HG03439 (cell line): Measurements from ENCODE around the gene GPSM3.
"Not testable (repeated sequence)": the region's sequence is repeated elsewhere in the genome, so short reads cannot be mapped to it uniquely, and the experiment has no call there.

ENCODE experiments used
- ATAC-seq: cut with Tn5 transposase; IDR thresholded peaks from one replicate; pipeline ENCODE4 v1.9.1; 2021; ENCODE audit warnings: mild to moderate bottlenecking, moderate library complexity; ENCODE audit not compliant: unreplicated experiment

GPSM3 gene

DNA sequence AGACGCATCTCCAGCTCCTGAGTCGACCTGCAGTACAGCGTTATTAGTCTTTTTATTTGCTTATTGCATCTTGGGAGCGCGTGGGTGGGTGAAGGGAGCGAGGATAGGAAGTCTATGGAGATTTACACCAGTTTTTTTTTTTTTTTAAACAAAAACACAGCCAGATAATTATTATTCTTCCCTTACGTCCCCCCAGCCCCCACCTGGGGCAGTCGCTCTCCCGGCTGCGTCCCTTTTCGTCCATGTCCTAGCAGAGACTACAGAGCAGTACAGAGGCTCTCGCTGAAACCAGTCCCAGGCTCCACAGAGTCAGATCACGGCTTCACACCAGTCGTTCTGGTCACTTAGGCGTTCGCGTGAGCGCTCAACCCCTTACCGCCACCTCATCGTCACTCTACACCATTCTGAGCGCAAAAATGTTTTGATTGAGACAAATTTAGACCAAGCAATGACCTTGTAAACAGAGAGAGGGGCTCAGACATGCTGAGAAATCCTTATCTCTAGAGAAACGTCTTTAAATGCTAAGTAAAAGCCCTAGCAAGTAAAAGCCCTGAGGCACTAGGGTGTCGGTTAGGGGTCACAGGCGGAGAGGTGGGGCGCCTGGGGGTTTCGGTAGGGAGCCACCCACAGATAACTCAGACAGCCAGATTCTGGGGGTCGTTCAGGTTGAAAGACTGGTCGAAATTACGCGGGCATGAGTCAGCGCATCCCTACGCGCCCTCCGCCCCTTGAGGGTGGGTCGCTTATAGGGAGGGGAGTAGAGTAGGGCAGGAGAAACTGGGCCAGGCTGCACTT is 39.5 kb downstream of the GPSM3 start:
- no peak for ATAC-seq

DNA sequence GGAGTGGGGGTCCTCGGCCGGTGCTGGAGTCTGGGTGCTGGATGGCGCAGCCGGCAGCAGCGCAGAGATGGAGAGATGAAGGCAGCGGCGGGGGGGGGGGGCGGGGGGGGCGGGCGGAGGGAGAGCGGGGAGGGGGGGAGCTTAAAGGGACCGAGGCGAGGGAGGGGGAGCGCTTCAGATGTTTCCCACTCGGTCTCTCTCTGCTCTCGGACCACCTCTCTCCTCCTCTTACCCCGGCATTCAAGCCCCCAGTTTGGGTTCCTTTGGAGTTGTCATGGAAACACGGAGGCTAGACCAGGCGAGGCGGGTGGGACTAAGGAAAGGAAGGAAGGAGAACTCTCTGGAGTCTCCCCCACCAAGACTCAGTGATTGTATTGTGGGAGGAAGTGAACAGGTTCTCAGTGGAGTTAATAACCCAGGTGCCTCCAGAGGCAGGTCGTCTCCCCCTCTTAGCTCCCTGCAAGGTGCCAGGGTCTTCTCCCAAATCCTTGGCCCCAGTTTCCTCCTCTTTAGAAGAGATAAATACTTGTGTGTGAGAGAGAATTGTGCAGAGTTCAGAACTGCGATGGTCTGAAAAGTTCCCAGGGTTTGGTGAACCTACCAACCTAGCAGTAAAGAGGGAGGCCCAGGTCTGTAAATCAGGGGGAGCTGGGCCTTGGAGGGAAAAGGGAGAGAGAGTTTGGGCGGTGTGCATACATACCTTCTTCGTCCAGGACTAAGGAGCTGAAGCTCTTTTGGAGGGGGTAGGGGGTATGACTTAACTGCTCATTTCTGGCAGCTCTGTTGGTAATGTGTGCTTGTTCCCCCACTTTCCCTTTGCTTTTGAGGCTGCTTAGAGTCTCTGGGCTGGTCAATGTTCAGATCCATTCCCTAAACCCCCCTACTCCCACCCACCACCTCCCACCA is 40.3 kb downstream of the GPSM3 start, which contains the start of gene PRRT1:
PRRT1 (minus strand) TSS at position 77 of the 906 bp plus-strand sequence. CDS start 112 bp downstream, outside the sequence.
- no peak for ATAC-seq

DNA sequence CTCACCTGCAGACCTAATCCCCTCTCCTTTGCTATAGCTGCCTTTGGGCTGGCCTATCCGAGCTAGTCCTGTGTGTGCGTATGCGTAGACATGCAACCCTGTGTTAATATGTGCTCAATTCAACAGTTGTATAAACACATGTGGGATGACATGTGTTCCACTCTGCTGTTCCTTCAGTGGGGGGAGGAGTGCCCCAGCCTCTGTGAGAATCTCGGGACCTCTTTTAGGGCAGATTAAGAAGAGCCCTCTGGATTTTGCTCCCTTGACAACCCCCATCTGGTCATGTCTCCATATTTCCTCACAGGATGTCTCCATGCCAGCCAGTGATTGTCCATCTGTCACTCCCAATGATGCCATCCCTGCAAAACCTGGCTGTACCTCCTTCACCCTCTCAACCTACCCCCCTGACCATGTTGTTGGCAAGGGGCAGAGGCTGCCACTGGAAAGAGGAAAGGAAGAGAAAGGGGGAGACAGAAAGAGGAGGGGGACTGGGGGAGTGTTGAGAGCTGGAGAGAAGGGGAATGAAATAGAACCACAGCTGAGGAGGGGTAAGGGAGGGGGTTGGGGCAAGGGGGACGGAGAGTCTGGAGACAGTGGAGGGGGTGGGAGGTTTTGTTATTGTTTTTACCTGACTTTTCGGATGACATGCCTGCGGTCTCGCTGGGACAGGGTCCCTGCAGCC is 41.1 kb downstream of the GPSM3 start:
- no peak for ATAC-seq

DNA sequence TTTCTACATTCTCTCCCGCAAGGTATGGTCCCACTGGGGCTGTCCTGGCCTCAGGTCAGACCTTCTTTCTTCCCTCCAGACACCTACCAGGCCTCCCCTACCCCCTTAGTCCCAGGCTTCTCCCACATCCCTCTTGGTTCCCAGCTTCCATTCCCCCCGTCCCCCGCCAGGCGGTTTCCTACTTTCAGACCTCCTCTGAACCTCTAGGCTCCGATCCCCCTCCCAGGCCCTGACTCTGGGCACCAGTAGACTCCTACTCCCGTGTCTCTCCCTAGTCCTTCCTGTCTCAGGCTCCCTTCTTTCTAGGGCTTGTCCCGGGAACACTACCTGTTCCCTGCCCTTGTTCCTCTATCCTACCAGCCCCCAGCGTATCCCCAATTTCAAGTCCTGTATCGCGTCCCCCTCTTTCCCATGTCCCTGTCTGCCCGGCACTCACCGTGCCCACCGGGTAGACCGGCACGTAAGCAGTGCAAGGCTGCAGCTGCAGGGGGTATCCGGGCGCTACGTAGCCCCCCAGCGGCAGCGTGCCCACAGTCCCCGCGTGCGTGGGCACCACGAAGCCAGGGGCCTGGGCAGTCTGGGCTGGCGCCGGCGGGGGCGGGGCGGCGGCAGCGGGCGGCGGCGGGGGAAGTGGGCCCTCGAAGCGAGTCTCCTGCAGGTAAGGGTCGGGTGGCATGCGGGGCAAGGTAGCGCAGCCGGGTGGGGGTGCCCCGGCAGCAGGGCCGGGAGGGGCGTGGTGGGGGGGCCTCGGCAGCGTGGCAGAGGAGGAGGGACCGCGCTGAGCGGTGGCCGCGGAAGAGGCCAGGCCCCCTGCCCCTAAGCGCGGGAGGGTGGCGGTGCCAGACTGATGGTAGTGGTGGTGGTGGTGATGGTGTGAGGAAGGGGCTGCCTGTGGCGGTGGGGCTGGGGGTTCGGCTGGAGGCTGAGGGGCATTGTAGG is 42.2 kb downstream of the GPSM3 start:
- no peak for ATAC-seq

- no peak for ATAC-seq
Measured at GRCh38 chr6:32149092-32149755, 43.2 kb downstream of the GPSM3 start.

- ATAC-seq = no peak
Measured at GRCh38 chr6:32148289-32149091, 44.0 kb downstream of the GPSM3 start.

- no peak for ATAC-seq
Measured at GRCh38 chr6:32147401-32148132, 44.9 kb downstream of the GPSM3 start.

- no peak for ATAC-seq
Measured at GRCh38 chr6:32146687-32147086, 45.8 kb downstream of the GPSM3 start.

- no peak for ATAC-seq
Measured at GRCh38 chr6:32146287-32146686, 46.2 kb downstream of the GPSM3 start.

- ATAC-seq = not testable (repeated sequence)
Measured at GRCh38 chr6:32144238-32144637, 48.2 kb downstream of the GPSM3 start.
